K562 (cell line): ENCODE results near the gene HOXB8. TPM values are rescaled to one million over a fixed set of nuclear protein-coding genes. Genes with fewer than 3 reads are reported as not detected.

Experiments used
- BCL6 ChIP-seq: fragments of 250-450 bp; sonication (Bioruptor Pico); IDR thresholded peaks from 2 replicates; pipeline ENCODE4 v1.4.0; 2020
- CBX1 ChIP-seq: sonication (generic); IDR thresholded peaks from 2 replicates; pipeline ENCODE4 v1.6.1; 2016; ENCODE audit warnings: antibody characterized with exemption, low read depth, mild to moderate bottlenecking
- CBX5 ChIP-seq: IDR thresholded peaks from 2 replicates; pipeline ENCODE4 v1.6.1; 2014; ENCODE audit warnings: low read depth, borderline replicate concordance
- EGR1 ChIP-seq: fragments of 450-650 bp; conservative IDR thresholded peaks from 2 replicates; pipeline ENCODE4 v1.6.1; 2017; ENCODE audit warnings: mild to moderate bottlenecking
- ERF ChIP-seq: fragments of 450-650 bp; formaldehyde crosslinking; IDR thresholded peaks from 2 replicates; pipeline ENCODE4 v1.4.0; 2020; ENCODE audit warnings: mild to moderate bottlenecking, mixed read lengths
- HOXB6 ChIP-seq: fragments of 250-450 bp; sonication (Bioruptor Pico); IDR thresholded peaks from 2 replicates; pipeline ENCODE4 v1.5.1; 2022; ENCODE audit warnings: mild to moderate bottlenecking, borderline replicate concordance
- MEIS2 ChIP-seq: fragments of 450-650 bp; IDR thresholded peaks from 2 replicates; pipeline ENCODE4 v1.6.1; 2014; ENCODE audit warnings: mild to moderate bottlenecking; ENCODE audit not compliant: partially characterized antibody
- MTA1 ChIP-seq: fragments of 450-650 bp; IDR thresholded peaks from 2 replicates; pipeline ENCODE4 v1.6.1; 2017; ENCODE audit warnings: borderline replicate concordance
- NCOA1 ChIP-seq: fragments of 450-650 bp; IDR thresholded peaks from 2 replicates; pipeline ENCODE4 v1.6.1; 2016; ENCODE audit warnings: low read depth
- NFRKB ChIP-seq: fragments of 450-650 bp; IDR thresholded peaks from 2 replicates; pipeline ENCODE4 v1.6.1; 2016; ENCODE audit warnings: low read depth
- RNF2 ChIP-seq: sonication (generic); IDR thresholded peaks from 2 replicates; pipeline ENCODE4 v1.6.1; 2016
- SAFB ChIP-seq: fragments of 200-400 bp; formaldehyde crosslinking; IDR thresholded peaks from 2 replicates; pipeline ENCODE4 v1.6.1; 2017; ENCODE audit warnings: low read depth, low read length, borderline replicate concordance
- TAF7 ChIP-seq: fragments of 450-650 bp; IDR thresholded peaks from 2 replicates; pipeline ENCODE4 v1.6.1; 2016; ENCODE audit warnings: missing genetic modification characterization, missing compliant biosample characterization
- TBL1XR1 ChIP-seq, 2 experiments: IDR thresholded peaks; 2 replicates each; pipeline ENCODE4 v1.6.1; 2012; ENCODE audit warnings: improper control_type of control experiment in 2 of 2, low read length in 2 of 2, mild to moderate bottlenecking in 1 of 2
- TRIM24 ChIP-seq, 2 experiments: fragments of 450-650 bp; IDR thresholded peaks; 2 replicates each; pipeline ENCODE4 v1.6.1; 2016
- polyA plus RNA-seq, 8 experiments: library from polyadenylated mRNA; depleted of rRNA in 4 of 8; stranded (reverse) in 5 of 8; unstranded in 3 of 8; fragments of >200 nt; fragmentation: Nextera tagmentation in 2 of 8; fragmentation: Illumina TruSeq in 1 of 8; extraction: Ambion mirVana in 2 of 8; extraction: Trizol in 1 of 8; gene quantifications; 2 replicates each; pipeline versions ENCODE4 v1.2.1 to v1.2.3, GENCODE V29; 2011 to 2014; ENCODE audit warnings: inconsistent platforms in 1 of 8, missing spikeins in 1 of 8
- total RNA-seq, 7 experiments: library from RNA; depleted of rRNA in 6 of 7; stranded (reverse); fragments of >200 nt in 6 of 7; fragmentation: Illumina TruSeq in 2 of 7; extraction: Trizol in 2 of 7; gene quantifications; 2 replicates each; pipeline versions ENCODE4 v1.2.1 to v1.2.3, GENCODE V29; 2011 to 2021; ENCODE audit warnings: low replicate concordance in 1 of 7
- TF ChIP-seq, protein P1 (sequence below): fragments of 150-350 bp; IDR thresholded peaks from 2 replicates; pipeline ENCODE4 v1.6.1; 2014; ENCODE audit warnings: low read depth, mild to moderate bottlenecking, low read length, borderline replicate concordance
- TF ChIP-seq, protein P2 (sequence below): sonication (generic); formaldehyde crosslinking; IDR thresholded peaks from 2 replicates; pipeline ENCODE4 v1.8.0; 2023; ENCODE audit warnings: missing genetic modification reagents, mild to moderate bottlenecking, borderline replicate concordance
- TF ChIP-seq, protein P3 (sequence below), 2 experiments: IDR thresholded peaks in 1 of 2; conservative IDR thresholded peaks in 1 of 2; 2 replicates each; pipeline ENCODE4 v1.6.1; 2016; ENCODE audit warnings: low read depth in 2 of 2, mild to moderate bottlenecking in 1 of 2, missing compliant biosample characterization in 1 of 2, missing genetic modification characterization in 1 of 2, moderate library complexity in 1 of 2

The HOXB8 gene
- total and polyA plus RNA-seq, 9 of the 15 experiments (the other 6 are each of a cell fraction or from before 2014, with no cell fraction given) = 0.52 to 23.8 (median 3.6) TPM

DNA sequence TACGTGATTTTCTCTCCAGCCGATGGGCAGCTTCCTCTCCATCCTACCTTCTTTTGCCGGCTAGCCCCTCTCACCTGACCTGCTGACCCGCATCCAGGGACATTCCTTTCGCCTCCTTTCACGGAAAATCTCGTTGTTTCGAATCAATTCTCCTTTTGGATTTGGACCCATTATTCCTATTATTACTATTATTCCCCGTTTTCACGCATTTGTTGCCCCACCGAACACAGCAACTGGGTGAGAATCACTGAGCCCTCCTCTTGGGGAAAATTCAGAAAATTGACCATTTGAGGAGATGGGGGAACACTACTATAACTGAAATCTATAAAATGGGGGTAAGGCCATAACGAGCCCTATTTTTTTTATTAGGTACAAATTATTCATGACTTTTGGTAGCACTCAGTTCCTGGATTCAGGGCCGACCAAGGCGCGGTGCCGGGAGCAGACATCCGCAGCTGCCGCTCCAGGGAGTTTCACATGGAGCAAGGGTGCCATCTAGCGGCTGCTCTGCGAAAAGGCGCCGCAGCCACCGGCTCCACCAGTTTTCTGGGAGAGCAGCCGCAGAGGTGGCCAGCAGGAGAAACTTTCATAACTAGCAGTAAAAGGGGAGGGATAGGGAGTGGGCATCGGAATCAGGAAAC lies 3.3 kb upstream of the HOXB8 start (continued):
- TF ChIP-seq, protein P1, sequence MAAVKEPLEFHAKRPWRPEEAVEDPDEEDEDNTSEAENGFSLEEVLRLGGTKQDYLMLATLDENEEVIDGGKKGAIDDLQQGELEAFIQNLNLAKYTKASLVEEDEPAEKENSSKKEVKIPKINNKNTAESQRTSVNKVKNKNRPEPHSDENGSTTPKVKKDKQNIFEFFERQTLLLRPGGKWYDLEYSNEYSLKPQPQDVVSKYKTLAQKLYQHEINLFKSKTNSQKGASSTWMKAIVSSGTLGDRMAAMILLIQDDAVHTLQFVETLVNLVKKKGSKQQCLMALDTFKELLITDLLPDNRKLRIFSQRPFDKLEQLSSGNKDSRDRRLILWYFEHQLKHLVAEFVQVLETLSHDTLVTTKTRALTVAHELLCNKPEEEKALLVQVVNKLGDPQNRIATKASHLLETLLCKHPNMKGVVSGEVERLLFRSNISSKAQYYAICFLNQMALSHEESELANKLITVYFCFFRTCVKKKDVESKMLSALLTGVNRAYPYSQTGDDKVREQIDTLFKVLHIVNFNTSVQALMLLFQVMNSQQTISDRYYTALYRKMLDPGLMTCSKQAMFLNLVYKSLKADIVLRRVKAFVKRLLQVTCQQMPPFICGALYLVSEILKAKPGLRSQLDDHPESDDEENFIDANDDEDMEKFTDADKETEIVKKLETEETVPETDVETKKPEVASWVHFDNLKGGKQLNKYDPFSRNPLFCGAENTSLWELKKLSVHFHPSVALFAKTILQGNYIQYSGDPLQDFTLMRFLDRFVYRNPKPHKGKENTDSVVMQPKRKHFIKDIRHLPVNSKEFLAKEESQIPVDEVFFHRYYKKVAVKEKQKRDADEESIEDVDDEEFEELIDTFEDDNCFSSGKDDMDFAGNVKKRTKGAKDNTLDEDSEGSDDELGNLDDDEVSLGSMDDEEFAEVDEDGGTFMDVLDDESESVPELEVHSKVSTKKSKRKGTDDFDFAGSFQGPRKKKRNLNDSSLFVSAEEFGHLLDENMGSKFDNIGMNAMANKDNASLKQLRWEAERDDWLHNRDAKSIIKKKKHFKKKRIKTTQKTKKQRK = no peak
- TF ChIP-seq EGR1 (no peak), NFRKB (no peak), BCL6 (CRISPR knock-in tag) (no peak), MEIS2 (peak; percentile 40), TBL1XR1 (IDR thresholded peaks at IDR 0.05; ENCODE audit: low read length in 2 of 2) (no peak), HOXB6 (CRISPR knock-in tag) (no peak), ERF (CRISPR knock-in tag) (no peak), TRIM24 (IDR thresholded peaks at IDR 0.05) (no peak), MTA1 (no peak), RNF2 (no peak), CBX1 (no peak; the same call in 1 of the 2 replicates), NCOA1 (no peak), SAFB (no peak), CBX5 (no peak), TAF7 (tag) (no peak)
- TF ChIP-seq, protein P2, sequence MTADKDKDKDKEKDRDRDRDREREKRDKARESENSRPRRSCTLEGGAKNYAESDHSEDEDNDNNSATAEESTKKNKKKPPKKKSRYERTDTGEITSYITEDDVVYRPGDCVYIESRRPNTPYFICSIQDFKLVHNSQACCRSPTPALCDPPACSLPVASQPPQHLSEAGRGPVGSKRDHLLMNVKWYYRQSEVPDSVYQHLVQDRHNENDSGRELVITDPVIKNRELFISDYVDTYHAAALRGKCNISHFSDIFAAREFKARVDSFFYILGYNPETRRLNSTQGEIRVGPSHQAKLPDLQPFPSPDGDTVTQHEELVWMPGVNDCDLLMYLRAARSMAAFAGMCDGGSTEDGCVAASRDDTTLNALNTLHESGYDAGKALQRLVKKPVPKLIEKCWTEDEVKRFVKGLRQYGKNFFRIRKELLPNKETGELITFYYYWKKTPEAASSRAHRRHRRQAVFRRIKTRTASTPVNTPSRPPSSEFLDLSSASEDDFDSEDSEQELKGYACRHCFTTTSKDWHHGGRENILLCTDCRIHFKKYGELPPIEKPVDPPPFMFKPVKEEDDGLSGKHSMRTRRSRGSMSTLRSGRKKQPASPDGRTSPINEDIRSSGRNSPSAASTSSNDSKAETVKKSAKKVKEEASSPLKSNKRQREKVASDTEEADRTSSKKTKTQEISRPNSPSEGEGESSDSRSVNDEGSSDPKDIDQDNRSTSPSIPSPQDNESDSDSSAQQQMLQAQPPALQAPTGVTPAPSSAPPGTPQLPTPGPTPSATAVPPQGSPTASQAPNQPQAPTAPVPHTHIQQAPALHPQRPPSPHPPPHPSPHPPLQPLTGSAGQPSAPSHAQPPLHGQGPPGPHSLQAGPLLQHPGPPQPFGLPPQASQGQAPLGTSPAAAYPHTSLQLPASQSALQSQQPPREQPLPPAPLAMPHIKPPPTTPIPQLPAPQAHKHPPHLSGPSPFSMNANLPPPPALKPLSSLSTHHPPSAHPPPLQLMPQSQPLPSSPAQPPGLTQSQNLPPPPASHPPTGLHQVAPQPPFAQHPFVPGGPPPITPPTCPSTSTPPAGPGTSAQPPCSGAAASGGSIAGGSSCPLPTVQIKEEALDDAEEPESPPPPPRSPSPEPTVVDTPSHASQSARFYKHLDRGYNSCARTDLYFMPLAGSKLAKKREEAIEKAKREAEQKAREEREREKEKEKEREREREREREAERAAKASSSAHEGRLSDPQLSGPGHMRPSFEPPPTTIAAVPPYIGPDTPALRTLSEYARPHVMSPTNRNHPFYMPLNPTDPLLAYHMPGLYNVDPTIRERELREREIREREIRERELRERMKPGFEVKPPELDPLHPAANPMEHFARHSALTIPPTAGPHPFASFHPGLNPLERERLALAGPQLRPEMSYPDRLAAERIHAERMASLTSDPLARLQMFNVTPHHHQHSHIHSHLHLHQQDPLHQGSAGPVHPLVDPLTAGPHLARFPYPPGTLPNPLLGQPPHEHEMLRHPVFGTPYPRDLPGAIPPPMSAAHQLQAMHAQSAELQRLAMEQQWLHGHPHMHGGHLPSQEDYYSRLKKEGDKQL = no peak
- TF ChIP-seq, protein P3, sequence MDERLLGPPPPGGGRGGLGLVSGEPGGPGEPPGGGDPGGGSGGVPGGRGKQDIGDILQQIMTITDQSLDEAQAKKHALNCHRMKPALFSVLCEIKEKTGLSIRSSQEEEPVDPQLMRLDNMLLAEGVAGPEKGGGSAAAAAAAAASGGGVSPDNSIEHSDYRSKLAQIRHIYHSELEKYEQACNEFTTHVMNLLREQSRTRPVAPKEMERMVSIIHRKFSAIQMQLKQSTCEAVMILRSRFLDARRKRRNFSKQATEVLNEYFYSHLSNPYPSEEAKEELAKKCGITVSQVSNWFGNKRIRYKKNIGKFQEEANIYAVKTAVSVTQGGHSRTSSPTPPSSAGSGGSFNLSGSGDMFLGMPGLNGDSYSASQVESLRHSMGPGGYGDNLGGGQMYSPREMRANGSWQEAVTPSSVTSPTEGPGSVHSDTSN (CRISPR knock-in tag; IDR thresholded peaks at IDR 0.05; ENCODE audit: low read depth) = no peak
- TF ChIP-seq, protein P3 (tag; conservative IDR thresholded peaks at IDR 0.05; ENCODE audit: low read depth) = no peak
